Prostate gland (tissue), 2 donors: ENCODE data around the gene BEAN1. TPM values are rescaled to one million over a fixed set of nuclear protein-coding genes. Genes with fewer than 3 reads are reported as not detected.

ENCODE experiments used
- DNase-seq: peaks from one replicate; pipeline ENCODE4 v3.0.0-alpha.2; 2019; ENCODE audit warnings: low spot score
- H3K27ac ChIP-seq, 2 donors: fragments of 200-600 bp; sonication (generic); 2 replicates each; pipeline ENCODE4 v1.5.1; 2017 to 2019
- H3K27me3 ChIP-seq: fragments of 200-600 bp; sonication (generic); replicated peaks from 2 replicates; pipeline ENCODE4 v1.5.1; 2019; ENCODE audit not compliant: insufficient read depth
- H3K36me3 ChIP-seq, 2 donors: fragments of 200-600 bp; sonication (generic); 1 replicate in 1 of 2; 2 replicates in 1 of 2; pipeline versions ENCODE4 v1.5.1 to v1.8.1; 2017 to 2019
- H3K4me1 ChIP-seq: fragments of 200-600 bp; sonication (generic); replicated peaks from 2 replicates; pipeline ENCODE4 v1.5.1; 2019
- H3K4me3 ChIP-seq, 2 donors: fragments of 200-600 bp; sonication (generic); 2 replicates each; pipeline ENCODE4 v1.5.1; 2017 to 2019
- H3K9me3 ChIP-seq: fragments of 200-600 bp; sonication (generic); 2 replicates; pipeline ENCODE4 v1.5.1; 2017
- POLR2A ChIP-seq: fragments of 450-650 bp; IDR thresholded peaks from one replicate; pipeline ENCODE4 v1.6.1; 2016; ENCODE audit warnings: antibody characterized with exemption, mild to moderate bottlenecking
- POLR2AphosphoS5 ChIP-seq: sonication (generic); formaldehyde crosslinking; IDR thresholded peaks from one replicate; pipeline ENCODE4 v1.6.1; 2017; ENCODE audit warnings: antibody characterized with exemption
- WGBS: methylation state at CpG from one replicate; pipeline ENCODE4 v1.1.5; 2018; 5-methylcytosine and 5-hydroxymethylcytosine counted together
- intact Hi-C: fragments of 100-400 bp; cut with DNase I; formaldehyde crosslinking; loops from one replicate; pipeline ENCODE4 v1.14.2; 2022
- total RNA-seq, 2 donors: library from RNA; depleted of rRNA; stranded (reverse); fragments of >200 nt; gene quantifications; one replicate each; pipeline ENCODE4 v1.1.0, GENCODE V29; 2016
- TF ChIP-seq, protein P1 (sequence below), 4 experiments: fragments of 200-600 bp in 2 of 4; fragments of 450-650 bp in 2 of 4; sonication (generic) in 2 of 4; IDR thresholded peaks; 1 replicate in 3 of 4; 2 replicates in 1 of 4; pipeline ENCODE4 v1.5.1; 2016 to 2019; ENCODE audit warnings: antibody characterized with exemption in 4 of 4, mild to moderate bottlenecking in 2 of 4, moderate library complexity in 2 of 4

Gene BEAN1
- total RNA-seq, 2 donors from 2014 or later: 0.14 to 0.51 TPM

DNA sequence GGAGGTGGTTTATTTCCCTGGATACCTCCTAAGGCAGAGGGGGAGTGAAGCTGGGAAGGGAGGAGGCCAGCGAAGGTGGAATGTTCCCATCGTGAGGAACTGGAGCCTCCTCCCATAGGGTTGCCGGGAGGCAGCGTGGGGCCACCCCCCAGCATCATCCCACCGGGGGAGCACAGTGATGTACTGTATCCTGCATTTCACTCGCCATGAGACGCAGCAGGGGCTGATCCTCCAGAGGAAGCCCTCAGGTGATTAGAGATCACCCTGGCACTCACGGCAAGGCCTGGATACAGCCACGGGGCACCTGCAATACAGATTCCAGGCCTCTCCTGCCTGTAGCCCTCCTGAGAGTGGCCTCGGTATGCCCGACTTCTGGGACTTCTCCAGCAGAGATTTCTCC lies 25.5 kb upstream of the BEAN1 start:
- Histone ChIP-seq H3K36me3 (no peaks in the 10 kb centered on the region), H3K27me3 (no peaks in the 10 kb centered on the region), H3K27ac (no peak overlapping the region), H3K9me3 (no peaks in the 10 kb centered on the region), H3K4me3 (no peak overlapping the region), H3K4me1 (peaks cover under 1% of the 10 kb centered on the region)
- WGBS: 67% methylated on average over 11 of the region's 11 CpGs
- DNase-seq: no peak
- no peak for TF ChIP-seq POLR2A
- no peak for TF ChIP-seq POLR2AphosphoS5
- TF ChIP-seq, protein P1, sequence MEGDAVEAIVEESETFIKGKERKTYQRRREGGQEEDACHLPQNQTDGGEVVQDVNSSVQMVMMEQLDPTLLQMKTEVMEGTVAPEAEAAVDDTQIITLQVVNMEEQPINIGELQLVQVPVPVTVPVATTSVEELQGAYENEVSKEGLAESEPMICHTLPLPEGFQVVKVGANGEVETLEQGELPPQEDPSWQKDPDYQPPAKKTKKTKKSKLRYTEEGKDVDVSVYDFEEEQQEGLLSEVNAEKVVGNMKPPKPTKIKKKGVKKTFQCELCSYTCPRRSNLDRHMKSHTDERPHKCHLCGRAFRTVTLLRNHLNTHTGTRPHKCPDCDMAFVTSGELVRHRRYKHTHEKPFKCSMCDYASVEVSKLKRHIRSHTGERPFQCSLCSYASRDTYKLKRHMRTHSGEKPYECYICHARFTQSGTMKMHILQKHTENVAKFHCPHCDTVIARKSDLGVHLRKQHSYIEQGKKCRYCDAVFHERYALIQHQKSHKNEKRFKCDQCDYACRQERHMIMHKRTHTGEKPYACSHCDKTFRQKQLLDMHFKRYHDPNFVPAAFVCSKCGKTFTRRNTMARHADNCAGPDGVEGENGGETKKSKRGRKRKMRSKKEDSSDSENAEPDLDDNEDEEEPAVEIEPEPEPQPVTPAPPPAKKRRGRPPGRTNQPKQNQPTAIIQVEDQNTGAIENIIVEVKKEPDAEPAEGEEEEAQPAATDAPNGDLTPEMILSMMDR (IDR thresholded peaks at IDR 0.05): no peak
- intact Hi-C loops: loop anchor here (10.0 kb wide), 1 partner anchor 463 kb away; no protein-coding TSS in a partner anchor

- H3K9me3 ChIP-seq: no peaks in the 10 kb centered on the region
- no peak overlapping the region for H3K27ac ChIP-seq
- intact Hi-C loops: loop anchor here (10.0 kb wide), 1 partner anchor 463 kb away; no protein-coding TSS in a partner anchor
- H3K27me3 ChIP-seq: no peaks in the 10 kb centered on the region
- peaks cover 5% of the 10 kb centered on the region for H3K4me1 ChIP-seq
- no peaks in the 10 kb centered on the region for H3K36me3 ChIP-seq
- H3K4me3 ChIP-seq: no peak overlapping the region
- 90% methylated on average over 11 of the region's 12 CpGs for WGBS
- TF ChIP-seq, protein P1 (IDR thresholded peaks at IDR 0.05): no peak
- TF ChIP-seq POLR2A: no peak
- no peak for DNase-seq
Observed at GRCh38 chr16:66402166-66402565, 24.9 kb upstream of the BEAN1 start.

- no peak overlapping the region for H3K27ac ChIP-seq
- intact Hi-C loops: loop anchor here (10.0 kb wide), 1 partner anchor 462 kb away; no protein-coding TSS in a partner anchor
- no peak for TF ChIP-seq POLR2AphosphoS5
- TF ChIP-seq POLR2A: no peak
- TF ChIP-seq, protein P1 (IDR thresholded peaks at IDR 0.05): no peak
- no peak for DNase-seq
- H3K9me3 ChIP-seq: no peaks in the 10 kb centered on the region
- no peaks in the 10 kb centered on the region for H3K36me3 ChIP-seq
- no peak overlapping the region for H3K4me3 ChIP-seq
- peaks cover 5% of the 10 kb centered on the region for H3K4me1 ChIP-seq
- WGBS: 92% methylated on average over 60 of the region's 61 CpGs
- H3K27me3 ChIP-seq: no peaks in the 10 kb centered on the region
Observed at GRCh38 chr16:66402591-66403230, 24.4 kb upstream of the BEAN1 start.

- Histone ChIP-seq H3K36me3 (no peaks in the 10 kb centered on the region), H3K27me3 (no peaks in the 10 kb centered on the region), H3K4me1 (peaks cover 5% of the 10 kb centered on the region), H3K4me3 (no peak overlapping the region), H3K27ac (no peak overlapping the region), H3K9me3 (no peaks in the 10 kb centered on the region)
- no peak for DNase-seq
- intact Hi-C loops: loop anchor here (2.0 to 10.0 kb wide), 2 partner anchors 81 to 461 kb away; no protein-coding TSS in a partner anchor
- TF ChIP-seq POLR2AphosphoS5: no peak
- TF ChIP-seq, protein P1 (IDR thresholded peaks at IDR 0.05): no peak
- no peak for TF ChIP-seq POLR2A
- 79% methylated on average over 5 of the region's 5 CpGs for WGBS
Observed at GRCh38 chr16:66403531-66404145, 23.5 kb upstream of the BEAN1 start.
